Measurements from ENCODE around the gene SPO11.

The SPO11 gene

DNA sequence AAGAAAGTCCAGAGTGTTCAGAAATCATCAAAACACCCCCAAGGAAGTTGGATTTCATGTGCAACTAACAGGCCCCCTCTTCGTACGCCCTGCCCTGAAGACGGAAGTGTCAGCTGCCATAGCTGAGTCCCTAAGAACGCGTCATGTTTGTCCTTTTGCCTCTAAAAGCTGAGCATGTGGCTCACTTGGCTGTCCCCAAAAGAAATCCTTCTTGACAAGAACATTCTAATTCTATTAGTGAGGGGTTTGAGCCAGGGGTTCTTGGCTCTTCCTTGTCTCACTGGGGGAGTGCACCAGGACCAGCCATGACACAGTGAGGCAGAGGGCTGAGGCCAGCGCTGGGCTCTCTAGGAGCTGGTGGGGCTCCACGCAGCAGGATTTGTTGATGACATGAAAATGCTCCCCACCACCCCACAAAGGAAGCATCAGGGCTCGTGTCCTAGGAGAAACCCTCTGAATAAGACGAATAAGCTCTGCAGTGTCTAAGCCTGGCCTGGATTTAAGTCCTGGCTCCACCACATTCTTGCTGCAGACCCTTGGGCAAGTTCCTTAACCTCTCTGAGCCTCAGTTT lies 20.0 kb upstream of the SPO11 start:
- no peak for DNase-seq (ENCODE audit: low spot score)
- no peak for FAIRE-seq

- no peak for DNase-seq (ENCODE audit: low spot score)
- peak; percentile 5 for FAIRE-seq
Measured at GRCh38 chr20:57310821-57311514, 18.6 kb upstream of the SPO11 start.

DNA sequence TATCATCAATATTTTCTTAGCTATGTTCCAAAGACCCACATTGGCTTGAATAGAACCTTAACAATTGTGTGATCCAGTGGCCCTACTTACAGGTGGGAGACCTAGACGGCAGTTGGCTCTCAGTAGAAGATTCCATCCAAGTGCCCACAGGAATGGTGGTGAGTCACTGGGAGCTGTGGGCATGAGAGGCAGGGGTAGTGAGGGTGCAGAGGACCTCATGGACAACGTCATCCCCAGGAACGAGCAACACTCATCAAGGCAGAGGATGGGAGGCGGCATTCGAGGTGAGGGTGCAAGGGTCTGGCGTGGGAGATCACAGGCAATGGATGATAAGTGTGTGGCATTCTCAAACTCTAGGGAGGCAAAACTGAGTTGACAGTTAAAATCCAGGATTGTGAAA lies 17.5 kb upstream of the SPO11 start:
- peak; percentile 55 for DNase-seq (ENCODE audit: low spot score)
- peak; percentile 52 for FAIRE-seq

DNA sequence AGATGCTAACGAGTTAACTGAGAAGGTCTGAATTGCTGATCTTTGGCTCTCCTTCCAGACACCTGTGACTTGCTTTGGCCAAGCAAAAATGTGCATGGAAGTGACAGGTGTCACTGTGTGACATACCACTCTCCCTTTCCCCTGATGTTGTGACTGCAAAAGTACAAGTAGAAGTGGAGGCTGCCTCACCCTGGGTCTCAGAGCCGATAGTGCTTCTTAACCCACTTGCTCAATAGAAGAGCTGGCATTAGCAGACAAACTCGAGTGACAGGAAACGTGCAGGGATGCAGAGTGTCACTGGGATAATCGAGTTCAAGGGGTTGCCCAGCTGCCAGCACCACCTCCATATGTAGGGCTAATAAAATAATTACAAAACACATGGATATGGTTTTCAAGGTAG lies 16.4 kb upstream of the SPO11 start:
- DNase-seq (ENCODE audit: low spot score) (no peak), FAIRE-seq (no peak)

DNA sequence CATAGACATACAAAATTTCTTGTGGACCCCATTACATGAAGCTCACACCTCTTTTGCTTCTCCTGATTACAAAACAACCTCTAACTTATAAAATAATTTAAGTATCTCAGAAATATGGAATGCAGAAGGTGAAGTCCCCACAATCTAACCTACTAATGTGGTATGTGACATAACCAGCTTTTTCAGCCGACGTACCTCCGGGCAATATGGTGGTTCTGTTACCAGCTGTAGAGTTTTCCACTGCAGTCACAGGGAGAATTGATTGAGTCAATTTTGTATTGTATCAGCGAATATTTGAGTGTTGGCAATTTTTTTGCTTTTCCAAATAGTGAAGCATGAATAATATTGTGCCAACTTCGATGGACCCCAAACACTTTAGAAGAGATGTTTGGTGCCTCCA lies 15.7 kb upstream of the SPO11 start:
- DNase-seq (ENCODE audit: low spot score), result no peak
- no peak for FAIRE-seq

GRCh38 chr20:57315083-57315975 lies 14.3 kb upstream of the SPO11 start:
- DNase-seq (ENCODE audit: low spot score) (no peak), FAIRE-seq (no peak)

DNA sequence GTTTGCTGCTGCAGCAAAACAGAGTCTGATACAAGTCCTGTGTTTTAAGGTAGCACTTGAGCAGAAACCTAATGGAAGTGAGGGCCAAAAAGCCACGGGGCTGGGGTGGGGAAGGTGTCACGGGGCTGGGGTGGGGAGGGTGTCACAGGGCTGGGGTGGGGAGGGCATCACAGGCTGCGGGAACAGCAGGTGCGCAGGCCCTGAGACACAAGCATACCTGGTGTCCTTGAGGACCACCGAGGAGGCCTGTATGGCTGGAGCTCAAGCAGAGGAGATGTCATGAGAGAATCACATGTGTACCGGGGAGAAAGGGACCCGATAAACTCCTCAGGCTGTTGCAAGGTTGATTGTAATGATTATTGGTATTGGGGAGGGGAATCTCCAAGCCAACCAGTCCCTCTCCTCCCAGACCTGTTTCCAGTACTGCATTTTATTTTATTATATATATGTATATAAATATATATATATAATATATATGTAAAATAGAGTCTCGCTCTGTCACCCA lies 13.6 kb upstream of the SPO11 start:
- no peak for DNase-seq (ENCODE audit: low spot score)
- no peak for FAIRE-seq

DNA sequence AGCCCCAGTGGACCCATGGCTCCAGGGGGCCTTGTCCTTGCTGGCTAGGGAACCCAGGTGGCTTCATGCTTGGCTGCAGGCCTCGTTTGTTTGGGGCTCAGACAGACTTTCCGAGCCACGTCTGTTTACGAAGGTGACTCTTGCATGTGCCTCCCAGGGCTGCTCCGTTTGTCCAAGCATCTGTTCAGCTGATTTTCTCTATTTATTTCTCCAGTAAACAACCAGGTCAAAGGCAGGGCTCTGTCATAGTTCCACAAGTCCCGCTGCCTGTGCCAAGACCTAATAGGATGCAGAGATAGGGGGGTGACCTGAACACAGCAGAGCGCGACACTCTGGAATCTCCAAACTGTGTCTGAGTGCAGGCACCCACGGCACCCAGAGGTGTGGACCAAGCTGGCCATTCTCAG lies 12.8 kb upstream of the SPO11 start:
- DNase-seq (ENCODE audit: low spot score) (no peak), FAIRE-seq (no peak)

DNA sequence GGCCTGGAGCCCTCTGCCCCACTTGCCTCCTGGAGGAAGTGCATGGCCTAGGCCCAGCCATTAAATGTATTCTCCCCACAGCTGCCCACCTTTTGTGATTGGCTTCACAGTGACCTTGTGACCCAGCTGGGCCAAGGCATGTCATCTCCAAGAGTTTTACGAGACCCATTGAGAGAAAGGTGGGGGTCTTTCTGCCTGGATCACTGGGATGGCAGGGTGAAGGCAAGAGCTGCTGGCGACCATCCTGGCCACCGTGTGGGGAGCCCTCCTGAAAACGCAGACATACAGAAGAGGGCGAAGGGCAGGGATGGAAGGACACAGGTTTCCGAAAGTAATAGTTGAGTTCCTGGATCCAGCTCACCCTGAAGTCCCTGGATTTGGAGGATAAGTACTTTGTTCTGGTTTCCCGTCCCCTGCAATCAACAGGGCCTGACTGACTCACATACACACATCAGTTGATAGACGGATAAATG lies 12.3 kb upstream of the SPO11 start:
- FAIRE-seq, result no peak

GRCh38 chr20:57317789-57318371 lies 11.7 kb upstream of the SPO11 start:
- FAIRE-seq, result peak; percentile 79
- no peak for DNase-seq (ENCODE audit: low spot score)

More for the DNA sequence above, 12.3 kb upstream of the SPO11 start:
- DNase-seq (ENCODE audit: low spot score), result no peak

DNA sequence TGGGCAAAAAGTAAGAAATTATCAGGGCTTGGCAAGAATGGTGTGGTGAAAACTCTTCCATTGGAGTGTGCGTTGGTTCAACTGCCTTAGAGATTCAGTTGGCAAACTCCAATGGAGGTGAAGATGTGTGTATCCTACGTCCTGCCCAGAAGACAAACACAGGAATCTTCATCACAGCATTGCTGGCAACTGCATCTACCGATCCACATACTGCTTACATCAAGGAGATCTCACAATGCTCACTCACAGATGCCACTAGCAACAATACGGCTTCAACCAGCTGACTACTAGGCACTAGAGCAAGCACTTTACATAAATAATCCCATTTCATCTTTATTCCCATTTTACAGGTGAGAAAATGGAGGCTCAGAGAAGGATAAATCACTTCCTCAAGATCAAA lies 10.0 kb upstream of the SPO11 start:
- DNase-seq (ENCODE audit: low spot score), result no peak
- FAIRE-seq, result peak; percentile 77

DNA sequence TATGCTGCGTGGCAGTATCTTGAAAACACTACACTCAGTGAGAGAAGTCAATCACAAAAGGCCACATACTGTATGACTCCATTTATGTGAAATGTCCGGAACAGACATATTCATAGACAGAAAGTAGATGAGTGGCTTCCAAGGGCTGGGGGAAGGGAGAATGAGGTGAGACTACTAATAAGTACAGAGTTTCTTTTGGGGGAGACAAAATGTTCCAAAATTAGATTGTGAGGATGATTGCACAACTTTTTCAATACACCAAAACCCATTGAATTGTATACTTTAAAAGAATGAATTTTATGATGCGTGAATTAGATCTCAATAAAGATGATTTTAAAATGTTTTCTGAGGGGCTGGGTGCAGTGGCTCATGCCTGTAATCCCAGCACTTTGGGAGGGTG lies 9.2 kb upstream of the SPO11 start:
- FAIRE-seq (no peak), DNase-seq (ENCODE audit: low spot score) (no peak)

DNA sequence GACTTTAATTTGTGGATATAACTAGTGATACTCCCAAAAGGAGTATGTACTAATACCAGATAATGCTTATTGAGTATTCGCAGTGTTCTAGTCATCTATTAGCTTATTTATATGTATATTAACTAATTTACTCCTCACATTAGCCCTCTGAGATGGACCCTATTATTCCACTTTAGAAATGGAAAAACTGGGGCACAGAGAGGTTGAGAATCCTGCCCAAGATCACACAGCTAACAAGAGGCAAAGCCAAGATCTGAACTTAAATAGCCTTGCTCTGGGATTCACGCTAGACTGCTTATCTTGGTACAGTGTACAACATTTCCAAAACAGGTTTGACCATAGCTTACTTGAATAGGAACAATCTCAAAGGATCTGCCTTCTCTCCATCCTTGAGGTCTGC lies 8.5 kb upstream of the SPO11 start:
- DNase-seq (ENCODE audit: low spot score) (no peak), FAIRE-seq (no peak)

DNA sequence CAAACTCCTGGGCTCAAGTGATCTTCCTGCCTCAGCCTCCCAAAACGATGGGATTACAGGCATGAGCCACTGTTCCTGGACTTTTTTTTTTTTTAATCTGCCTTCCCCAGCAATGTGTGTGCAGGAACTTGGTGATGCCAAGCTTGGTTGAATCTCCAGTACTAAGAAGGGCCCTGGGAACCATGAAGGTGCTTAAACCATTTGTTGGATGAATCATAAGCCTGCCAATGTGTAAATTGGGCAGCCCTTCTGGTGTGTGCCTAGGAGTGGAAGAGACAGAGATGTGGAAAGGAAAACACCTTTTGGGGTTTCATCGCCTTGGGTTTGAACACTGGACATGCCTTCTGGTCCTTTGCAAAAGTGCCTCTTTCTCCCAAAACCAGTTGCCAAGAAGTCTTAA lies 7.1 kb upstream of the SPO11 start:
- DNase-seq (ENCODE audit: low spot score), result no peak
- FAIRE-seq, result no peak

GRCh38 chr20:57323034-57323433 lies 6.6 kb upstream of the SPO11 start:
- DNase-seq (ENCODE audit: low spot score) (peak; percentile 72), FAIRE-seq (peak; percentile 62)

GRCh38 chr20:57325632-57326356 lies 3.8 kb upstream of the SPO11 start:
- DNase-seq (ENCODE audit: low spot score) (no peak), FAIRE-seq (no peak)

DNA sequence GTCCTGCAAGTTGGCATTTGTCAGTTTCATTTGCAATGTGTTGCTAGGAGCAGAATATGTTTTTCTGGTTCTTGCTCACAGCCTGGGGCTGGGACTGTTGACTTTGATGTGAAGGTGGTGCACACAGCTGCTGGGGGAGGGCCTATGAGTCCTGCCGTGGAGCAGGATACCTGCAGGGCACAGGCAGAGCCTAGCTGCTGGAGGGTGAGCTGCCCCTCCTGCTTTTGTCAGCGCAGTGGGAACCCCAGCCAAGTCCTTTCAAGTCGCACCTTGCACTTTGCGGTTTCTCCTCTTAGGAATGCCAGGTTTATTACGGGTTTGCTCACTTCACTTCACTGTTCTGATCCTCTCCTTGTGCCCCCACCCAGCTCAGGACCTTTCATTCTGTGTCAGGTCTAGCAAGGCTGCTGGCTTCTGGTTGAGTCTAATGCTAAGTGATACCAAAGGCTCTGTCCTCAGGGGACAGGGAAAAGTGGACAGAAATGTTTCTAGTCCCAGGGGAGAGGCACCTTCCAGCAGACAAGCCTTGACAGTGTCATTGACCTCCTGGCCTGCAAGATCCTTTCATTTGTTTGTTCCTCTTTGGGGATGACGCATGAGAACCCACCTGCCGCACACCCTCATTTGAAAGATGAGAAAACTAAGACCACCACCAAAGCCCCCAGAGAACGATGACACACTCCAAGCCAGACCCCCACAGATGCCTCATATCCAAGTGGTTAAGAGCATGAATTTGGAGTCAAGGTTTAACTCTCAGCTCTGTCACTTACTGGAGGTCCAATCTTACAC lies 2.7 kb upstream of the SPO11 start:
- FAIRE-seq, result peak; percentile 50
- DNase-seq (ENCODE audit: low spot score), result peak; percentile 53

DNA sequence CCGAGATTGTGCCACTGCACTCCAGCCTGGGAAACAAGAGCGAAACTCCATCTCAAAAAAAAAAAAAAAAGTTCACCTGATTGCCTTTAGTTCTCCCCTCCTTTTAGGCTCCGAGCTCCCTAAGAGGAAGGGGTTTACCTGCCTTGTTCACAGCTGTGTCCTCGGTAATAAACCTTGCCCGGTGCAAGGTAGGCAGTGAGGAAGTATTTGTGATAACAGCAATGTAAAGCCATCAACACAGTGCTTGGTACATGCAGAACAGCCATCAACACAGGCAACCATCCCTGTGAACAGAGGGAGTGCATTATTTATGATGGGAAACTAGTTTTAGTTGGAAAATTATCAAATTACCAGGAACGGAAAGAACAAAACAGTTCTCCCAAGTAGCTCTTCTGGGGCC lies 1.8 kb upstream of the SPO11 start:
- peak; percentile 56 for FAIRE-seq
- no peak for DNase-seq (ENCODE audit: low spot score)

GRCh38 chr20:57330998-57331397 lies 1.4 kb downstream of the SPO11 start:
- DNase-seq (ENCODE audit: low spot score) (no peak), FAIRE-seq (no peak)
